Measurements from ENCODE around the gene NEO1.

DNA sequence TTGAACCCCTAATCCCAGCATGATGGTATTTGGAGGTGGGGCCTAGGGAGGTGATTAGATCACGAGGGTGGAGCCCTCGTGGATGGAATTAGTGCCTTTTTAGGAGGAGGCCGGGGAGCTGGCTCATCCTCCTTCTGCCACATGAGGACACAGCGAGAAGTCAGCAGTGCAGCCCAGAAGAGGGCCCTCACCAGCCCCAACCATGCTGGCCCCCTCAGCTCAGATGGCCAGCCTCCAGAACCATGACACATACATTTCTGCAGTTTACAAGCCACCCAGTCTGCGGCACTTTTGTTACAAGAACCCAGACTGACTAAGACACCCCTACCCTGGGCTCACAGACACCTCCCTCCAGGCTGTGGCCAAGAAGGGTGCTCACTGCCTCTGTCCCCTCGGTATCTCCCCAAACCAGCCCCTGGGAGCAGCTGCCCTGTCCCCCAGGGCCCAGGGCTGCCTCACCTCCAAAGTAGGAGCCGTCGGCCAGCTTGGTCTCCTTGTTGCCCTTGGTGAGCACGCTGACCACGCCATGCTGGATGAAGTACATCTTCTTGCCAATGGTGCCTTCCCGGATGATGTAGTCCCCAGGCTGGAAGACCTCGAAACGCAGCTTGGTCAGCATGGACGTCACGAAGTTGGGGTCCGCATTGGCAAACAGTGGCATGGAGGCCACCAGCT is 272.4 kb downstream of the NEO1 start:
- TF ChIP-seq, protein P1, sequence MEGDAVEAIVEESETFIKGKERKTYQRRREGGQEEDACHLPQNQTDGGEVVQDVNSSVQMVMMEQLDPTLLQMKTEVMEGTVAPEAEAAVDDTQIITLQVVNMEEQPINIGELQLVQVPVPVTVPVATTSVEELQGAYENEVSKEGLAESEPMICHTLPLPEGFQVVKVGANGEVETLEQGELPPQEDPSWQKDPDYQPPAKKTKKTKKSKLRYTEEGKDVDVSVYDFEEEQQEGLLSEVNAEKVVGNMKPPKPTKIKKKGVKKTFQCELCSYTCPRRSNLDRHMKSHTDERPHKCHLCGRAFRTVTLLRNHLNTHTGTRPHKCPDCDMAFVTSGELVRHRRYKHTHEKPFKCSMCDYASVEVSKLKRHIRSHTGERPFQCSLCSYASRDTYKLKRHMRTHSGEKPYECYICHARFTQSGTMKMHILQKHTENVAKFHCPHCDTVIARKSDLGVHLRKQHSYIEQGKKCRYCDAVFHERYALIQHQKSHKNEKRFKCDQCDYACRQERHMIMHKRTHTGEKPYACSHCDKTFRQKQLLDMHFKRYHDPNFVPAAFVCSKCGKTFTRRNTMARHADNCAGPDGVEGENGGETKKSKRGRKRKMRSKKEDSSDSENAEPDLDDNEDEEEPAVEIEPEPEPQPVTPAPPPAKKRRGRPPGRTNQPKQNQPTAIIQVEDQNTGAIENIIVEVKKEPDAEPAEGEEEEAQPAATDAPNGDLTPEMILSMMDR (IDR thresholded peaks at IDR 0.05; ENCODE audit: poor library complexity, severe bottlenecking): no peak
- TF ChIP-seq REST (IDR thresholded peaks at IDR 0.05; ENCODE audit: borderline replicate concordance): no peak
- TF ChIP-seq POLR2AphosphoS5 (IDR thresholded peaks at IDR 0.05): no peak
- no peak for TF ChIP-seq RAD21 (conservative IDR thresholded peaks at IDR 0.05)
- TF ChIP-seq EP300 (conservative IDR thresholded peaks at IDR 0.05; ENCODE audit: poor library complexity, severe bottlenecking): no peak
- TF ChIP-seq EZH2 (IDR thresholded peaks at IDR 0.05; ENCODE audit: borderline replicate concordance, insufficient read depth, low read length, poor library complexity, severe bottlenecking): no peak
- TF ChIP-seq MXI1 (conservative IDR thresholded peaks at IDR 0.05; ENCODE audit: poor library complexity, severe bottlenecking): no peak
- TF ChIP-seq TAF1 (IDR thresholded peaks at IDR 0.05; ENCODE audit: low read depth): no peak

Data from neural cell (in vitro differentiated cells).